HEK293 (cell line): ENCODE data around the gene MAZ.
A peak's percentile ranks its signal among the peaks of the same experiment; 100 is the strongest.

Source experiments
- CTCF ChIA-PET: fragments of 350-600 bp; formaldehyde crosslinking; extraction: SDS; loops from one replicate; lab custom pipeline; 2021; ENCODE audit warnings: antibody characterized with exemption; lab: Yijun Ruan, JAX
- POLR2A ChIA-PET: fragments of 300-600 bp; formaldehyde crosslinking; extraction: SDS; loops from one replicate; lab custom pipeline; 2020; ENCODE audit warnings: antibody characterized with exemption, inconsistent platforms; lab: Yijun Ruan, JAX
- H3K27ac ChIP-seq: fragments of 200-500 bp; sonication (Bioruptor generic); 2 replicates; pipeline ENCODE4 v1.5.1; 2014; ENCODE audit warnings: low read depth, low read length, control low read depth, inconsistent platforms; ENCODE audit errors: extremely low read depth
- H3K36me3 ChIP-seq, 2 experiments: fragments of 200-500 bp in 1 of 2; sonication (Bioruptor generic) in 1 of 2; 1 replicate in 1 of 2; 2 replicates in 1 of 2; pipeline ENCODE4 v1.5.1; 2014 to 2017; ENCODE audit warnings: inconsistent platforms in 2 of 2, low read length in 2 of 2; ENCODE audit not compliant: control insufficient read depth in 2 of 2, insufficient read depth in 1 of 2
- H3K4me1 ChIP-seq: fragments of 200-500 bp; sonication (Bioruptor generic); 2 replicates; pipeline ENCODE4 v1.5.1; 2014; ENCODE audit warnings: mild to moderate bottlenecking, low read length, inconsistent platforms; ENCODE audit not compliant: control insufficient read depth, insufficient read depth
- H3K4me3 ChIP-seq: 2 replicates; pipeline ENCODE4 v1.5.1; 2011; ENCODE audit warnings: low read depth, mild to moderate bottlenecking, control low read depth, low read length, moderate library complexity
- H3K9me3 ChIP-seq: fragments of 200-500 bp; sonication (Bioruptor generic); 2 replicates; pipeline ENCODE4 v1.5.1; 2014; ENCODE audit warnings: low read depth, low read length, inconsistent platforms; ENCODE audit not compliant: control insufficient read depth, insufficient read depth
- BCL11A ChIP-seq: fragments of 450-650 bp; formaldehyde crosslinking; IDR thresholded peaks from 2 replicates; pipeline ENCODE4 v1.5.1; 2016; ENCODE audit warnings: low read depth, missing biosample characterization, missing genetic modification characterization
- FEZF1 ChIP-seq: fragments of 450-650 bp; formaldehyde crosslinking; IDR thresholded peaks from 2 replicates; pipeline ENCODE4 v1.5.1; 2016; ENCODE audit warnings: missing biosample characterization, missing genetic modification characterization
- MZF1 ChIP-seq: fragments of 450-650 bp; formaldehyde crosslinking; IDR thresholded peaks from 2 replicates; pipeline ENCODE4 v1.5.1; 2017; ENCODE audit warnings: missing biosample characterization, missing genetic modification characterization, borderline replicate concordance
- RBAK ChIP-seq: fragments of 450-650 bp; formaldehyde crosslinking; IDR thresholded peaks from 2 replicates; pipeline ENCODE4 v1.5.1; 2016; ENCODE audit warnings: missing biosample characterization, missing genetic modification characterization
- SP2 ChIP-seq: fragments of 450-650 bp; formaldehyde crosslinking; IDR thresholded peaks from 2 replicates; pipeline ENCODE4 v1.5.1; 2016; ENCODE audit warnings: missing biosample characterization, missing genetic modification characterization
- SP7 ChIP-seq: fragments of 450-650 bp; formaldehyde crosslinking; IDR thresholded peaks from 2 replicates; pipeline ENCODE4 v1.5.1; 2016; ENCODE audit warnings: missing biosample characterization, missing genetic modification characterization
- WT1 ChIP-seq: fragments of 450-650 bp; formaldehyde crosslinking; IDR thresholded peaks from 2 replicates; pipeline ENCODE4 v1.5.1; 2016; ENCODE audit warnings: missing biosample characterization, missing genetic modification characterization
- YY2 ChIP-seq: fragments of 450-650 bp; formaldehyde crosslinking; IDR thresholded peaks from 2 replicates; pipeline ENCODE4 v1.5.1; 2016; ENCODE audit warnings: missing biosample characterization, missing genetic modification characterization
- ZEB2 ChIP-seq: fragments of 450-650 bp; formaldehyde crosslinking; IDR thresholded peaks from 2 replicates; pipeline ENCODE4 v1.5.1; 2016; ENCODE audit warnings: missing biosample characterization, missing genetic modification characterization
- ZFP3 ChIP-seq: fragments of 450-650 bp; formaldehyde crosslinking; IDR thresholded peaks from 2 replicates; pipeline ENCODE4 v1.5.1; 2016; ENCODE audit warnings: low read depth, missing biosample characterization, missing genetic modification characterization
- ZNF16 ChIP-seq: fragments of 450-650 bp; formaldehyde crosslinking; IDR thresholded peaks from 2 replicates; pipeline ENCODE4 v1.5.1; 2016; ENCODE audit warnings: low read depth, missing biosample characterization, missing genetic modification characterization
- ZNF366 ChIP-seq: fragments of 450-650 bp; formaldehyde crosslinking; conservative IDR thresholded peaks from 2 replicates; pipeline ENCODE4 v1.5.1; 2016; ENCODE audit warnings: missing biosample characterization, missing genetic modification characterization
- ZNF670 ChIP-seq: fragments of 450-650 bp; formaldehyde crosslinking; IDR thresholded peaks from 2 replicates; pipeline ENCODE4 v1.5.1; 2016; ENCODE audit warnings: missing biosample characterization, missing genetic modification characterization, low read depth
- ZNF747 ChIP-seq: fragments of 450-650 bp; formaldehyde crosslinking; IDR thresholded peaks from 2 replicates; pipeline ENCODE4 v1.5.1; 2016; ENCODE audit warnings: missing biosample characterization, missing genetic modification characterization
- ZNF785 ChIP-seq: fragments of 450-650 bp; formaldehyde crosslinking; IDR thresholded peaks from 2 replicates; pipeline ENCODE4 v1.5.1; 2016; ENCODE audit warnings: missing biosample characterization, missing genetic modification characterization
- TF ChIP-seq, protein P1 (sequence below): fragments of 450-650 bp; formaldehyde crosslinking; IDR thresholded peaks from 2 replicates; pipeline ENCODE4 v1.5.1; 2016; ENCODE audit warnings: missing biosample characterization, missing genetic modification characterization
- TF ChIP-seq, protein P2 (sequence below): fragments of 450-650 bp; formaldehyde crosslinking; IDR thresholded peaks from 2 replicates; pipeline ENCODE4 v1.5.1; 2016; ENCODE audit warnings: missing biosample characterization, missing genetic modification characterization
- TF ChIP-seq, protein P3 (sequence below): fragments of 450-650 bp; formaldehyde crosslinking; IDR thresholded peaks from 2 replicates; pipeline ENCODE4 v1.5.1; 2016; ENCODE audit warnings: missing biosample characterization, missing genetic modification characterization

Gene MAZ

DNA sequence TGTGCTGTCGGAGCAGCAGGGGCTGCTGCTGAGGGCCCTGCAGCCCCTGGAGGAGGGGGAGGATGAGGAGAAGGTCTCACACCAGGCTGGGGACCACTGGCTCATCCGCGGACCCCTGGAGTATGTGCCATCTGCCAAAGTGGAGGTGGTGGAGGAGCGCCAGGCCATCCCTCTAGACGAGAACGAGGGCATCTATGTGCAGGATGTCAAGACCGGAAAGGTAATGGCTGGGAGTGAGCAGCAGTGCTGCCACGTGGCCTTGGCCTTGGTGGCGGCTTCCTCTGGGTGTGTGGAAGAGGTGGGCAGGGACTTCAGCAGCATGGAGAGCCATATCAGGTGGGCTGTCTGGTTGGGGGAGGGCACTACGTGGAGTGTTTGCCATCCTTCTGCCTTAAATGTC is 33.9 kb downstream of the MAZ start:
- H3K4me1 ChIP-seq, result no peaks in the 10 kb centered on the region
- no peaks in the 10 kb centered on the region for H3K36me3 ChIP-seq
- H3K27ac ChIP-seq, result no peak overlapping the region
- H3K9me3 ChIP-seq, result no peaks in the 10 kb centered on the region
- no peak overlapping the region for H3K4me3 ChIP-seq
- ChIA-PET CTCF (interaction anchor here (0.6 to 6.5 kb wide), 4 partner anchors 8 to 192 kb away, joined by 3 to 67 read pairs (median 4); no protein-coding TSS in a partner anchor), POLR2A (no interaction called here)
- no peak for TF ChIP-seq RBAK

DNA sequence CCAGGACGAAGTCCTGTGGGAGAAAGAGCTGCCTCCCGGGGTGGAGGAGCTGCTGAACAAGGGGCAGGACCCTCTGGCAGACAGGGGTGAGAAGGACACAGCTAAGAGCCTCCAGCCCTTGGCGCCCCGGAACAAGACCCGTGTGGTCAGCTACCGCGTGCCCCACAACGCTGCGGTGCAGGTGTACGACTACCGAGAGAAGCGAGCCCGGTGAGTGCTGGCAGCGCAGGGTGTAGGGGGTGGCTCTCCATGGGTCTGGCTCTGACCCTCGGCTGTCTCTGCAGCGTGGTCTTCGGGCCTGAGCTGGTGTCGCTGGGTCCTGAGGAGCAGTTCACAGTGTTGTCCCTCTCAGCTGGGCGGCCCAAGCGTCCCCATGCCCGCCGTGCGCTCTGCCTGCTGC is 35.3 kb downstream of the MAZ start:
- Histone ChIP-seq H3K4me3 (no peak overlapping the region), H3K9me3 (no peaks in the 10 kb centered on the region), H3K36me3 (peaks cover 0 to 3% of the 10 kb centered on the region in 2 experiments; a peak in 1 of 3 replicates), H3K27ac (no peak overlapping the region), H3K4me1 (no peaks in the 10 kb centered on the region)
- TF ChIP-seq ZNF747 (tag by site-specific recombination), result no peak
- no peak for TF ChIP-seq ZNF670 (tag by site-specific recombination)
- TF ChIP-seq, protein P1, sequence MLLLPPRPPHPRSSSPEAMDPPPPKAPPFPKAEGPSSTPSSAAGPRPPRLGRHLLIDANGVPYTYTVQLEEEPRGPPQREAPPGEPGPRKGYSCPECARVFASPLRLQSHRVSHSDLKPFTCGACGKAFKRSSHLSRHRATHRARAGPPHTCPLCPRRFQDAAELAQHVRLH (tag by site-specific recombination), result no peak
- no peak for TF ChIP-seq ZNF366
- TF ChIP-seq ZNF785 (tag by site-specific recombination), result no peak
- TF ChIP-seq, protein P2, sequence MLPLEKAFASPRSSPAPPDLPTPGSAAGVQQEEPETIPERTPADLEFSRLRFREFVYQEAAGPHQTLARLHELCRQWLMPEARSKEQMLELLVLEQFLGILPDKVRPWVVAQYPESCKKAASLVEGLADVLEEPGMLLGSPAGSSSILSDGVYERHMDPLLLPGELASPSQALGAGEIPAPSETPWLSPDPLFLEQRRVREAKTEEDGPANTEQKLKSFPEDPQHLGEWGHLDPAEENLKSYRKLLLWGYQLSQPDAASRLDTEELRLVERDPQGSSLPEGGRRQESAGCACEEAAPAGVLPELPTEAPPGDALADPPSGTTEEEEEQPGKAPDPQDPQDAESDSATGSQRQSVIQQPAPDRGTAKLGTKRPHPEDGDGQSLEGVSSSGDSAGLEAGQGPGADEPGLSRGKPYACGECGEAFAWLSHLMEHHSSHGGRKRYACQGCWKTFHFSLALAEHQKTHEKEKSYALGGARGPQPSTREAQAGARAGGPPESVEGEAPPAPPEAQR (tag by site-specific recombination), result no peak
- no peak for TF ChIP-seq FEZF1 (tag by site-specific recombination)
- no peak for TF ChIP-seq ZEB2 (tag by site-specific recombination)
- TF ChIP-seq MZF1 (tag by site-specific recombination), result no peak
- CTCF ChIA-PET, result interaction anchor here (0.6 to 1.3 kb wide), 3 partner anchors 23 to 166 kb away, joined by 3 to 6 read pairs (median 3); partner anchors contain the start of gene PAGR1
- POLR2A ChIA-PET, result no interaction called here

DNA sequence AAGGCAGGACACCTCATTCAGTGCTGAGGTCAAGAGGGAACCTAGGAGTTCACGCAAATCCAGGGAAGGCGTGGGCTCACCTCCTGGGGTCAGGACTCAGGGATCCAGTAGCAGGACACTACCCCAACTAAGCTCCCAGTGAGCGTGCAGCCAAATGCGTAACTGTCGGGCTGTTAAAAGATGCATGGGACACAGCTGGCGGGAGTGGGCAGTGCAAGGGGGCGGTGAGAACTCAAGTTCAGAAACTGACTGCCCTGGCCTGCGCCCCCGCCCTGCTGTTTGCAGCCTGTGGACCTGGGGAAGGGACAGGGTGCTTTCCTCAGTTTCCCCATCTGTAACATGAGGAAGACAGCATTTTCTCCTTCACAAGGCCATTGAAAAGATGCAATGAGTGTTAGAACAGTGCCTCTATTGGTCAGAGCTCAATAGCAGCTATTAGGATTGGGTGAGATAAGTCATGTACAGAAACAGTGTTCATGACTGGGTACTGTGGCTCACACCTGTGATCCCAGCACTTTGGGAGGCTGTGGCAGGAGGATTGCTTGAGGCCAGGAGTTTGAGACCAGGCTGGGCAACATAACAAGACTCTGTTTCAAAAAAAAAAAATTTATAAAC is 36.5 kb downstream of the MAZ start:
- Histone ChIP-seq H3K4me1 (no peaks in the 10 kb centered on the region), H3K4me3 (no peak overlapping the region), H3K9me3 (no peaks in the 10 kb centered on the region), H3K36me3 (peaks cover 0 to 9% of the 10 kb centered on the region in 2 experiments; a peak in 1 of 3 replicates), H3K27ac (no peak overlapping the region)
- CTCF ChIA-PET, result interaction anchor here (0.6 to 1.4 kb wide), 5 partner anchors 19 to 186 kb away, joined by 3 to 4 read pairs (median 3); no protein-coding TSS in a partner anchor
- POLR2A ChIA-PET, result interaction anchor here (1.0 to 1.4 kb wide), 2 partner anchors 8 to 20 kb away, joined by 3 to 7 read pairs; no protein-coding TSS in a partner anchor
- TF ChIP-seq BCL11A (tag by site-specific recombination) (no peak), ZFP3 (peak; percentile 40; the same call in 1 of the 2 replicates), WT1 (no peak), SP2 (tag by site-specific recombination) (0 out of 2 replicates have a peak, but pooled peaks have one; percentile 9), SP7 (tag by site-specific recombination) (no peak), YY2 (tag by site-specific recombination) (no peak), ZNF16 (tag by site-specific recombination) (no peak)
- TF ChIP-seq, protein P3, sequence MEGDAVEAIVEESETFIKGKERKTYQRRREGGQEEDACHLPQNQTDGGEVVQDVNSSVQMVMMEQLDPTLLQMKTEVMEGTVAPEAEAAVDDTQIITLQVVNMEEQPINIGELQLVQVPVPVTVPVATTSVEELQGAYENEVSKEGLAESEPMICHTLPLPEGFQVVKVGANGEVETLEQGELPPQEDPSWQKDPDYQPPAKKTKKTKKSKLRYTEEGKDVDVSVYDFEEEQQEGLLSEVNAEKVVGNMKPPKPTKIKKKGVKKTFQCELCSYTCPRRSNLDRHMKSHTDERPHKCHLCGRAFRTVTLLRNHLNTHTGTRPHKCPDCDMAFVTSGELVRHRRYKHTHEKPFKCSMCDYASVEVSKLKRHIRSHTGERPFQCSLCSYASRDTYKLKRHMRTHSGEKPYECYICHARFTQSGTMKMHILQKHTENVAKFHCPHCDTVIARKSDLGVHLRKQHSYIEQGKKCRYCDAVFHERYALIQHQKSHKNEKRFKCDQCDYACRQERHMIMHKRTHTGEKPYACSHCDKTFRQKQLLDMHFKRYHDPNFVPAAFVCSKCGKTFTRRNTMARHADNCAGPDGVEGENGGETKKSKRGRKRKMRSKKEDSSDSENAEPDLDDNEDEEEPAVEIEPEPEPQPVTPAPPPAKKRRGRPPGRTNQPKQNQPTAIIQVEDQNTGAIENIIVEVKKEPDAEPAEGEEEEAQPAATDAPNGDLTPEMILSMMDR, result peak; percentile 49; the same call in 1 of the 2 replicates
